ENCODE data around the gene HIBADH. TPM values are rescaled to one million over a fixed set of nuclear protein-coding genes. Genes with fewer than 3 reads are reported as not detected.
A peak's percentile ranks its signal among the peaks of the same experiment; 100 is the strongest.

HIBADH gene
- polyA plus RNA-seq, 2 of the 4 experiments (the other 2 are of a cell fraction) = 49.5 to 118 TPM

DNA sequence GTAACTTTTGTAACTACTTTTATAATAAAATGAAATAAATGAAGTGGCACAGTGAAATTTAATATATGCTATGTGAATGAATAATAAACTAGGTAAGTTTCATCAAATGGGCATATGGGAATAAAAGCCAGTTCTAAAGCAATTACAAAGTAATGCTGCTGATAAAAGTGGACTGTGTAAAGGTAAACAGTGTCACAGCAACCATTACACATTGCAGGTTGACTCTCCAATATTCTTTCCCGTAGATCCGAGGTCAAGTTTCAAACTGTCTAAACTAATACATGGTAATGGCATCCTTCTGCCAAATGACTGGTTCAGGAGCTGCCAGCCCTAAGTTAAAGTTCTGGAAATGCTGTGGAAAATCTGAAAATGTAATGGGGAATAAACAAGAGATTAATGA lies 6.0 kb downstream of the HIBADH start:
- ATAC-seq = no peak
- Histone ChIP-seq H3K27ac (no peak overlapping the region), H3K4me3 (no peak overlapping the region), H3K4me1 (peaks cover 14% of the 10 kb centered on the region; the same call in 2 of the 3 replicates), H3K9me3 (no peaks in the 10 kb centered on the region), H3K4me2 (no peak overlapping the region)
- 81% methylated on average over 2 of the region's 2 CpGs for WGBS (ENCODE audit: missing lambda C conversion rate)
- no peak for FAIRE-seq
- ChIA-PET POLR2A (no interaction called here), CTCF (no interaction called here)
- DNase-seq (ENCODE audit: low read depth in 1 of 2, low spot score in 1 of 2) = no peak
- no peak for TF ChIP-seq FOSL2 (IDR thresholded peaks at IDR 0.05)
- TF ChIP-seq FOSL2 (CRISPR knock-in tag; IDR thresholded peaks at IDR 0.05) = no peak
- TF ChIP-seq SREBF2 (IDR thresholded peaks at IDR 0.05) = no peak
- TF ChIP-seq RNF2 (IDR thresholded peaks at IDR 0.05; ENCODE audit: borderline replicate concordance, low read depth) = no peak
- no peak for TF ChIP-seq EP300 (IDR thresholded peaks at IDR 0.05)
- TF ChIP-seq, protein P1, sequence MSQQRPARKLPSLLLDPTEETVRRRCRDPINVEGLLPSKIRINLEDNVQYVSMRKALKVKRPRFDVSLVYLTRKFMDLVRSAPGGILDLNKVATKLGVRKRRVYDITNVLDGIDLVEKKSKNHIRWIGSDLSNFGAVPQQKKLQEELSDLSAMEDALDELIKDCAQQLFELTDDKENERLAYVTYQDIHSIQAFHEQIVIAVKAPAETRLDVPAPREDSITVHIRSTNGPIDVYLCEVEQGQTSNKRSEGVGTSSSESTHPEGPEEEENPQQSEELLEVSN (IDR thresholded peaks at IDR 0.05; ENCODE audit: borderline replicate concordance, low read depth) = no peak
- no peak for TF ChIP-seq POLR2AphosphoS2 (conservative IDR thresholded peaks at IDR 0.05; ENCODE audit: low read length)
- no peak for TF ChIP-seq HDAC2 (IDR thresholded peaks at IDR 0.05)
- TF ChIP-seq CHD2 (IDR thresholded peaks at IDR 0.05; ENCODE audit: low read length, partially characterized antibody) = no peak
- TF ChIP-seq, protein P2, sequence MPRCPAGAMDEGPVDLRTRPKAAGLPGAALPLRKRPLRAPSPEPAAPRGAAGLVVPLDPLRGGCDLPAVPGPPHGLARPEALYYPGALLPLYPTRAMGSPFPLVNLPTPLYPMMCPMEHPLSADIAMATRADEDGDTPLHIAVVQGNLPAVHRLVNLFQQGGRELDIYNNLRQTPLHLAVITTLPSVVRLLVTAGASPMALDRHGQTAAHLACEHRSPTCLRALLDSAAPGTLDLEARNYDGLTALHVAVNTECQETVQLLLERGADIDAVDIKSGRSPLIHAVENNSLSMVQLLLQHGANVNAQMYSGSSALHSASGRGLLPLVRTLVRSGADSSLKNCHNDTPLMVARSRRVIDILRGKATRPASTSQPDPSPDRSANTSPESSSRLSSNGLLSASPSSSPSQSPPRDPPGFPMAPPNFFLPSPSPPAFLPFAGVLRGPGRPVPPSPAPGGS (IDR thresholded peaks at IDR 0.05) = no peak

DNA sequence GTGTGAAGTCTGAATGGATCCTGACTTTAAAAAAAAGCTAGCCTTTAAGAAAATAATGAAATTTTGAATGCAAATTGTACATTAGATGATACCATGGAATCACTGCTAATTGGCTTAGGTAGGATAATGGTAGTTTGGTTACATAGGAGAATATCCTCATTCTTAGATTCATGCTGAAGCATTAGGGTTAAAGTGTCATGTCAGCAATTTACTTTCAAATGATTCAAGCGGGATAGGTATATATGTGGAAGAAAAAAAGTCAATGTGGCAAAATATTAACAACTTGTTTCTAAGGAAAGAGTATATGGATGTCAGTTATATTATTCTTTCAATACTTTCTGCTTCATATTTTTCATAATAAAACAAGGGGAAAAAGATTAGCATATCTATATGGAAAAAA lies 7.5 kb downstream of the HIBADH start:
- DNase-seq (ENCODE audit: low read depth in 1 of 2, low spot score in 1 of 2) = no peak
- TF ChIP-seq ZSCAN20 (CRISPR knock-in tag; IDR thresholded peaks at IDR 0.05) = no peak
- peak; percentile 99 for TF ChIP-seq MAFK (IDR thresholded peaks at IDR 0.05; ENCODE audit: partially characterized antibody)
- no peaks in the 10 kb centered on the region for H3K9me3 ChIP-seq
- H3K4me2 ChIP-seq = no peak overlapping the region
- 95% methylated on average over 1 of the region's 1 CpG for WGBS (ENCODE audit: missing lambda C conversion rate)
- H3K27ac ChIP-seq = no peak overlapping the region
- ChIA-PET POLR2A (no interaction called here), CTCF (interaction anchor here (1.1 kb wide), 1 partner anchor 14 kb away, joined by 4 read pairs; no protein-coding TSS in a partner anchor)
- peak; percentile 67 for FAIRE-seq
- peaks cover 8% of the 10 kb centered on the region; the same call in 2 of the 3 replicates for H3K4me1 ChIP-seq
- no peak for ATAC-seq
- no peak overlapping the region for H3K4me3 ChIP-seq

DNA sequence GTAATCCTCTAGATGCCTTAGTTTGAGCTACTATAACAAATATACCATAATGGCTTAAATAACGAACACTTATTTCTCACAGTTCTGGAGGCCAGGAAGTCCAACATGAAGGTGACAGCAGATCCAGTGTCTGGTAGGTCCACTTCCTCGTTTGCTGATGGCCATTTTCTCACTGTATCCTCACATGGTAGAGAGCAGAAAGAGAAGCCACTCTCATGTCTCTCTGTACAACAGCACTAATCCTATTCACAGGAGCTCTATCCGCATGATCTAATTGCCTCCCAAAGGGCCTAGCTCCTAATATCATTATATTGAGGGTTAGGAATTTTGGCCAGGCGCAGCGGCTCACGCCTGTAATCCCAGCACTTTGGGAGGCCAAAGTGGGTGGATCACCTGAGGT lies 10.2 kb downstream of the HIBADH start:
- Histone ChIP-seq H3K4me1 (peaks cover 13% of the 10 kb centered on the region; the same call in 2 of the 3 replicates), H3K4me3 (no peak overlapping the region), H3K9me3 (no peaks in the 10 kb centered on the region), H3K27ac (no peak overlapping the region), H3K4me2 (no peak overlapping the region)
- DNase-seq (ENCODE audit: low read depth in 1 of 2, low spot score in 1 of 2) = no peak
- 91% methylated on average over 6 of the region's 6 CpGs for WGBS (ENCODE audit: missing lambda C conversion rate)
- FAIRE-seq = no peak
- ATAC-seq = no peak
- TF ChIP-seq BHLHE40 (IDR thresholded peaks at IDR 0.05; ENCODE audit: low read depth, low read length) = no peak
- no peak for TF ChIP-seq RCOR1 (IDR thresholded peaks at IDR 0.05; ENCODE audit: low read depth, low read length)
- no peak for TF ChIP-seq RAD21 (conservative IDR thresholded peaks at IDR 0.05 in 1 of 2, IDR thresholded peaks at IDR 0.05 in 1 of 2)
- TF ChIP-seq HOXB13 (CRISPR knock-in tag; IDR thresholded peaks at IDR 0.05; ENCODE audit: low read depth) = no peak
- TF ChIP-seq, protein P3, sequence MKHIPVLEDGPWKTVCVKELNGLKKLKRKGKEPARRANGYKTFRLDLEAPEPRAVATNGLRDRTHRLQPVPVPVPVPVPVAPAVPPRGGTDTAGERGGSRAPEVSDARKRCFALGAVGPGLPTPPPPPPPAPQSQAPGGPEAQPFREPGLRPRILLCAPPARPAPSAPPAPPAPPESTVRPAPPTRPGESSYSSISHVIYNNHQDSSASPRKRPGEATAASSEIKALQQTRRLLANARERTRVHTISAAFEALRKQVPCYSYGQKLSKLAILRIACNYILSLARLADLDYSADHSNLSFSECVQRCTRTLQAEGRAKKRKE (CRISPR knock-in tag; IDR thresholded peaks at IDR 0.05; ENCODE audit: low read depth) = no peak
- TF ChIP-seq JUN (IDR thresholded peaks at IDR 0.05) = no peak
- no peak for TF ChIP-seq NFE2L2 (conservative IDR thresholded peaks at IDR 0.05; ENCODE audit: low read length)
- TF ChIP-seq JUNB (IDR thresholded peaks at IDR 0.05) = no peak
- TF ChIP-seq MYC (IDR thresholded peaks at IDR 0.05; ENCODE audit: borderline replicate concordance, low read length) = no peak
- no peak for TF ChIP-seq ZFP36 (IDR thresholded peaks at IDR 0.05; ENCODE audit: borderline replicate concordance, partially characterized antibody)
- TF ChIP-seq MAFK (IDR thresholded peaks at IDR 0.05; ENCODE audit: partially characterized antibody) = no peak
- TF ChIP-seq ZC3H11A (IDR thresholded peaks at IDR 0.05) = no peak
- TF ChIP-seq HEYL (CRISPR knock-in tag; IDR thresholded peaks at IDR 0.05) = no peak
- no peak for TF ChIP-seq HOXB5 (CRISPR knock-in tag; IDR thresholded peaks at IDR 0.05)
- TF ChIP-seq EHF (CRISPR knock-in tag; IDR thresholded peaks at IDR 0.05) = no peak
- no peak for TF ChIP-seq EP300 (IDR thresholded peaks at IDR 0.05)
- no peak for TF ChIP-seq RARB (CRISPR knock-in tag; IDR thresholded peaks at IDR 0.05)
- POLR2A ChIA-PET = interaction anchor here (1.0 kb wide), 1 partner anchor 10 kb away, joined by 3 read pairs; the partner anchor contains the start of gene HIBADH
- CTCF ChIA-PET = interaction anchor here (1.1 to 2.3 kb wide), 4 partner anchors 9 to 444 kb away, joined by 3 to 8 read pairs (median 4); partner anchors contain the start of gene HIBADH

Measured in A549 (cell line).